ENCODE measurements around the gene JARID2. TPM values are rescaled to one million over a fixed set of nuclear protein-coding genes. Genes with fewer than 3 reads are reported as not detected.

The JARID2 gene
- total RNA-seq, 2 donors from 2014 or later, result 9.1 to 10.7 TPM

- Histone ChIP-seq H3K36me3 (no peaks in the 10 kb centered on the region), H3K9ac (ENCODE audit: low read depth in 2 of 2, low read length in 2 of 2) (no peak overlapping the region), H3K4me1 (no peaks in the 10 kb centered on the region), H3K4me3 (no peak overlapping the region), H3K27ac (no peak overlapping the region), H3K27me3 (no peaks in the 10 kb centered on the region), H3K9me3 (no peaks in the 10 kb centered on the region)
- intact Hi-C loops (cut with DNase I), result no loop called here
- TF ChIP-seq, protein P1, sequence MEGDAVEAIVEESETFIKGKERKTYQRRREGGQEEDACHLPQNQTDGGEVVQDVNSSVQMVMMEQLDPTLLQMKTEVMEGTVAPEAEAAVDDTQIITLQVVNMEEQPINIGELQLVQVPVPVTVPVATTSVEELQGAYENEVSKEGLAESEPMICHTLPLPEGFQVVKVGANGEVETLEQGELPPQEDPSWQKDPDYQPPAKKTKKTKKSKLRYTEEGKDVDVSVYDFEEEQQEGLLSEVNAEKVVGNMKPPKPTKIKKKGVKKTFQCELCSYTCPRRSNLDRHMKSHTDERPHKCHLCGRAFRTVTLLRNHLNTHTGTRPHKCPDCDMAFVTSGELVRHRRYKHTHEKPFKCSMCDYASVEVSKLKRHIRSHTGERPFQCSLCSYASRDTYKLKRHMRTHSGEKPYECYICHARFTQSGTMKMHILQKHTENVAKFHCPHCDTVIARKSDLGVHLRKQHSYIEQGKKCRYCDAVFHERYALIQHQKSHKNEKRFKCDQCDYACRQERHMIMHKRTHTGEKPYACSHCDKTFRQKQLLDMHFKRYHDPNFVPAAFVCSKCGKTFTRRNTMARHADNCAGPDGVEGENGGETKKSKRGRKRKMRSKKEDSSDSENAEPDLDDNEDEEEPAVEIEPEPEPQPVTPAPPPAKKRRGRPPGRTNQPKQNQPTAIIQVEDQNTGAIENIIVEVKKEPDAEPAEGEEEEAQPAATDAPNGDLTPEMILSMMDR (IDR thresholded peaks at IDR 0.05), result no peak
- DNase-seq, result no peak
Measured at GRCh38 chr6:15462717-15463525, 217.1 kb downstream of the JARID2 start.

- TF ChIP-seq, protein P1 (IDR thresholded peaks at IDR 0.05), result peak; percentile 46
- Histone ChIP-seq H3K4me3 (no peak overlapping the region), H3K36me3 (no peaks in the 10 kb centered on the region), H3K27ac (no peak overlapping the region), H3K4me1 (no peaks in the 10 kb centered on the region), H3K27me3 (no peaks in the 10 kb centered on the region), H3K9me3 (no peaks in the 10 kb centered on the region), H3K9ac (ENCODE audit: low read depth in 2 of 2, low read length in 2 of 2) (no peak overlapping the region)
- DNase-seq, result peak; percentile 66
- intact Hi-C loops (cut with DNase I), result no loop called here
Measured at GRCh38 chr6:15464211-15464725, 218.4 kb downstream of the JARID2 start.

DNA sequence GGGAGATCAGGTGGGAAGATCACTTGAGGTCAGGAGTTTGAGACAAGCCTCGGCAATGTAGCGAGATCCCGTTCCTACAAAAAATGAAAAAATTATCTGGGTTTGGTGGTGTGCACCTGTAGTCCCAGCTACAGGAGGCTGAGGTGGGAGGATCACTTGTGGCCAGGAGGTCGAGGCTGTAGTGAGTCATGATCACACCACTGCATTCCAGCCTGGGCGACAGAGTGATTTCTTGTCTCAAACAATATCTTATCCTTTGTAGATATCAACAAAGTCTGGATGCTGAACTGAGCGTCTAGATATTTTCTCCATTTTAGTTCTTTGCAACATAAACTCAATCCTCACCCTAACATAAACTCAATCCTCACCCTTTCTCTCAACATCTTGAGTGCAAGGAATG lies 219.3 kb downstream of the JARID2 start:
- Histone ChIP-seq H3K4me1 (no peaks in the 10 kb centered on the region), H3K9ac (ENCODE audit: low read depth in 2 of 2, low read length in 2 of 2) (no peak overlapping the region), H3K9me3 (no peaks in the 10 kb centered on the region), H3K36me3 (no peaks in the 10 kb centered on the region), H3K4me3 (no peak overlapping the region), H3K27ac (no peak overlapping the region), H3K27me3 (no peaks in the 10 kb centered on the region)
- intact Hi-C loops (cut with DNase I), result no loop called here
- no peak for DNase-seq
- TF ChIP-seq, protein P1 (IDR thresholded peaks at IDR 0.05), result no peak

DNA sequence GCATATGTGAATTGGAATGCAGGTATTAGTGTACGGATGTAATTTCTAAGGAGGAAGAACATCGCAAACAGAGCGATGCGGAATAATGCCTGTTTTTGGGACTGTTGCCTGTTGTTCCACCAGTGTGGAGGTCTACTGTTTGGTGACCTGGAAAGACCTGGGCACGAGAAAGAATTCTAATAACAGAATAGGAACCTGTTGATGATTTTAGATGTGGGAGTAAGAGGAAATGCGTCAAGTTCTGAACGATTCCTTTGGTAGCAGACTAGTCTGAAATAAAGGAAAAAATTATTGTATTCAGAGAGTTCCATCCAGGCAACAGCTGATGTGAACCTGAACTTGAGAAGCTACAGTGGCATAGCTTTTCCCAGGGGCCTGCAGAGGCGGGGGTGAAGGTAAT lies 224.9 kb downstream of the JARID2 start:
- no peaks in the 10 kb centered on the region for H3K27me3 ChIP-seq
- intact Hi-C loops (cut with DNase I), result no loop called here
- no peak overlapping the region for H3K27ac ChIP-seq
- no peak overlapping the region for H3K9ac ChIP-seq (ENCODE audit: low read depth in 2 of 2, low read length in 2 of 2)
- H3K36me3 ChIP-seq, result no peaks in the 10 kb centered on the region
- no peak for DNase-seq
- H3K4me3 ChIP-seq, result no peak overlapping the region
- H3K4me1 ChIP-seq, result no peaks in the 10 kb centered on the region
- no peaks in the 10 kb centered on the region for H3K9me3 ChIP-seq
- TF ChIP-seq, protein P1 (IDR thresholded peaks at IDR 0.05), result no peak

DNA sequence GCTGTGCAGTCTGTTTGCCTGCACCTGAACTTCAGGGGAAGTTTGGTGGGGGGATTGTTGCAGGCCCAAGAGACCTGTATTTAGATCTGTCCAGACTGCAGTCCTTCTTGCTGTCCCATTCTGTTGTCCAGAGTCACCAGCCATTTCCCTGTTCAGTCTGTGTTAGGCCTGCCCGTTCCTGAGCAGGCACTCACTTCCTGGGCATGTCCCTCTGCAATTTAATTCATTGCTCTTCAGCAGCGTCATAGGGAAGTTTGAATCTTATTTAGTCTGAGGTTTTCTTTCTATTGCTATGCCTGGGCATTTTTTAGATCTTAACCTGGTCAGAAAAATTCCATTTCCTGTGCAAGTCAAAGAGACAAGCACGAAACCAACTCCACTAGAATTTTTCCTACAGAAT lies 226.8 kb downstream of the JARID2 start:
- intact Hi-C loops (cut with DNase I), result no loop called here
- no peaks in the 10 kb centered on the region for H3K36me3 ChIP-seq
- H3K27me3 ChIP-seq, result no peaks in the 10 kb centered on the region
- H3K27ac ChIP-seq, result no peak overlapping the region
- no peaks in the 10 kb centered on the region for H3K4me1 ChIP-seq
- TF ChIP-seq, protein P1 (IDR thresholded peaks at IDR 0.05), result no peak
- DNase-seq, result no peak
- H3K9me3 ChIP-seq, result no peaks in the 10 kb centered on the region
- no peak overlapping the region for H3K4me3 ChIP-seq
- H3K9ac ChIP-seq (ENCODE audit: low read depth in 2 of 2, low read length in 2 of 2), result no peak overlapping the region

All from colonic mucosa (tissue), 4 donors.